Dedifferentiated amniotic fluid mesenchymal stem cell (primary cell): Measurements from ENCODE around the gene NOP56.

Source experiments
- DNase-seq: peaks from one replicate; pipeline ENCODE4 v3.0.0-alpha.2; 2016; ENCODE audit errors: extremely low spot score

NOP56 gene

DNA sequence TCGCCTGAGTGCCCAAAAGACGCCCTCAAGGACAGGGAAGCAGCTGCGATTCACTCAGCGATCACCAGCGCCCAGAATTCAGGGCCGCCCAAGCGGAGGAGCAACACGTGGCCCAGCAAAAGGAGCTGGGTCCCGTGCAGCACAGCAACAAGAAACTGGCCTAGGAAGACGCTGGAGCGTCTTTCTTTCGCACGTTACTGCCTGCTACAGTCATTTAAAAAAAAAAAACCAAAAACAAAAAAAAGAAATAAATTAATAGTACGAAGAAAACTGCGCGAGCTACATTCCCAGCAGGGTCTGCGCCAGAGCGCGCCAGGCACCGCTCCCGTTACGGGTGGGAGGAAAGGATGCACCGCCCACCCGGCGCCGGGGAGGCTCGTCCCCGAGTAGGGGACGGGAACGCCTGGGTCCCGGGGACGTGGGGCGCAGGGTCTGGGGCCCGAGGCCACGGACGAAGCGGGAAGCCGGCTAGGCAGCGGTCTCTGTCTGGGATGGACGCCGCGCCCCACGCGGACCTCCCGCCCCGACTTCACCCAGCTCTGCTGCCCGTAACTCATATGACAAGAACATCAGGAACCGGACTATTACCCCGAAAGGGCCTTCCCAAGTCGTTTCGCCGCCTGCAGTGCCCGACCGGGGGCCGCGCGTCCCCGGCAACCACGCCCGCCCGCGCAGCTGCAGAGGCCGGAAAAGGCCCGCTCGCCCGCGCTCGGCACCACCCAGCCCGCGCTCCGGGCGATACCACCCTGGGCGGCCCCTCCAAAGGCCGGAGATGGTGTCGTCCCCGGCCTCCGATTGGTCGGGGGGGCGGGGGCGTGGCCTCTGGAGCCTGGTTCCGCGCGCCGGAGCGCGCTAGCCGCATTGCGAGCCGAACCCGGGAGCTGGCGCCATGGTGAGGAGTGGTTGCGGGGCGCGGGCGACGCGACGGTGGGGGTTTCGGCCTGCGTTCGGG is at the start of gene NOP56:
NOP56 (plus strand) TSS at position 861 of the 952 bp plus-strand sequence; CDS start at position 890, 29 bp downstream.
- DNase-seq, result peak; percentile 85

GRCh38 chr20:2602746-2603145 is 49.7 kb upstream of the NOP56 start:
- DNase-seq, result no peak

DNA sequence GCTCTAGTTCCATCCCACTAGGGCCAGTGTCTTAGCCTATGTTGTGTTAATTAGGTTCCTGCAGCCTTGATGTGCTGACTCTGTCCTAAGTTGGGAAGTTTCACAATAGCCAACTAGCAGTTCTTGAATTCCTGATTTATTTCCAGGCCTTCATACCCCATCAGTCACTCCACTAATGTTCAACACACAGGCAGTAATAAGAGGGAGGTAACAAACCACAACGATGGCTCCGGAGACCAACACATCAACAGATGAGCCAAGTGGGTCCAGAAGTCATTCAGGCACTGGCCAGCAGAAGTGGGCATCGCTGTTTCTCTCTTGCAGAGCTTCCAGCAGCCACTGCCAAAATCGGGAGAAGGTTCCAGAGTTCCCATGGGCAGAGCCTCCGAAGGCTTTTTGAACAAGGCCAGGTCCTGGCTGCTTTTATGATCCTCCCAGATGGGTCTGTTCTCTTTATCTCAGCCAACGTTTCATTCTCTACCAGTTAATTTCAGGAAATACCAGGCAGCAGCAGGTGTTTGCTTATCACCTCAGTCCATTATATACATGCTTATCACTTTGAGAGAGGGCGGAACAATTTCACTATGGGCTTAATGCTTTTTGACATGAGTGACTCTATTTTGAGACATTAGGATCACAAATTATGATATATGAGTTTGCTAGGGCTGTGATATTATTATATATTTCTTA is 48.5 kb upstream of the NOP56 start:
- no peak for DNase-seq

DNA sequence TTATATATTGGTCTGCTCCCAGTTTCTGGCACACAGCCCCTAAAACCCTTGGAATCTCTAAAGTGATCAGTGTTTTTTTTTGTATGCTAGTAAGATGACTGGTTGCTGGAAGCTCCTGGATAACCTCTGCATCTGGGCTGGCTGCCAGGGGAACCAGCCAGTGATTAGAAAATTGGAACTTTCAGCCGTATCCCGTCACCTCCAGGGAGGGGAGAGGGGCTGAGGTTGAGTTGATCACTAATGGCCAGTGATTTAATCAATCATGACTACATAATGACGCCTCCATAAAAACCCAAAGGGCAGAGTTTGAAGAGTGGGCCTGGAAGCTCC is 48.0 kb upstream of the NOP56 start:
- DNase-seq, result no peak

GRCh38 chr20:2606507-2607006 is 45.9 kb upstream of the NOP56 start:
- no peak for DNase-seq

- DNase-seq, result no peak
Measured at GRCh38 chr20:2610326-2610725, 42.1 kb upstream of the NOP56 start.

- DNase-seq, result no peak
Measured at GRCh38 chr20:2610941-2611720, 41.3 kb upstream of the NOP56 start.

DNA sequence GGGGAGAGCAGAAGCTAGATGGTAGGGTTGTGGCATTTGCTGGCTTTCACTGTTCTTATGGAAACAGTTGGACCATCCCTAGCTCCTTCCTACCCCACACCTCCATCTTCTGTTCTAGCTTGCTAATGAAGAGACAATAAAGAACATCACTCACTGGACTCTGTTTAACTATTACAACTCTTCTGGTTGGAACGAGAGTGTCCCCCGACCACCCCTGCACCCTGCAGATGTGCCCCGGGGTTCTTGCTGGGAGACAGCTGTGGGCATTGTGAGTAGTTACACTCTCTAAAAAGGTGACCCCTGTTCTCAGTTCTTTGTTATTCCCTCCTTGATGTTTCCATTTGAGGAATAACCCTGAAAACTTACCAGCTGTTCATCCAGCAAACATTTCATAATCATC is 40.4 kb upstream of the NOP56 start:
- DNase-seq, result no peak

- DNase-seq, result no peak
Measured at GRCh38 chr20:2616634-2617033, 35.8 kb upstream of the NOP56 start.

GRCh38 chr20:2617099-2617714 is 35.2 kb upstream of the NOP56 start:
- DNase-seq, result no peak

- no peak for DNase-seq
Measured at GRCh38 chr20:2618815-2619214, 33.6 kb upstream of the NOP56 start.

- no peak for DNase-seq
Measured at GRCh38 chr20:2619337-2619736, 33.1 kb upstream of the NOP56 start.

GRCh38 chr20:2619961-2620595 is 32.4 kb upstream of the NOP56 start:
- no peak for DNase-seq

DNA sequence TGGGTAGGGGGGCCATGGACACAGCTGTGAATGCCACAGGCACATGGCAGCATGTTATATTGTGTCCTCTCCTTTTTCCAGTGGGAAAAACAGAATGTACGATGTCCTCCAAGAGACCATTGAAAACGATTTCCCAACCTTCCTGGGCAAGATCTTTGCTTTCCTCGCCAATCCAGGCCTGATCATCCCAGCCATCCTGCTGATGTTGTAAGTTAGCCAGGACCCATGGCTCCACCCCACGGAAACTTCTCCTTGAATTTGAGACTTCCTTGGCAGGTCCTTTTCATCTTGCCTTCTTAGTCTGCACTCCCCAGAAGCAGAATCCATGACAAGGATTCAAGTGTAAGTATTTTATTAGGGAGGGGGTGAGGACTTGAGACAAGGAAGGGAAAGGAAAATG is 28.2 kb upstream of the NOP56 start:
- no peak for DNase-seq

DNA sequence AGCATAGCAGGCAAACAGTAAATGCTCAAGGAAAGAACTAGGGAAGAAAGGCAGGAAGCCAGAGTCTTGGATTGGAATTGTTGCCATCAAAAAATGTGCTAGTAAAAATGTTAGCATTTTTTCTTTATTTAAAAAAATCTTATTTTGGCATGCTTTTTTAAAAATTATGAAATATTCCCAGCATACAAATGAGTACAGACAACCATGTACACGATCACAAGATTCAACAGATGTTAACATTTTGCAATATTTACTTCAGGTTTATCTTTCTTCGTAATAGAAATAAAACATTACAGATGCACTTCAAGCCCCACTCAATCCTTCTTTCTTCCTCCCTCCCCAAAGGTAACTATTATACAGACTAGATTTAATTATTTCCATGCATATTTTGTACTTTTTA is 27.4 kb upstream of the NOP56 start:
- no peak for DNase-seq

GRCh38 chr20:2626853-2627541 is 25.4 kb upstream of the NOP56 start:
- DNase-seq, result peak; percentile 85

GRCh38 chr20:2631228-2631627 is 21.2 kb upstream of the NOP56 start:
- DNase-seq, result no peak

DNA sequence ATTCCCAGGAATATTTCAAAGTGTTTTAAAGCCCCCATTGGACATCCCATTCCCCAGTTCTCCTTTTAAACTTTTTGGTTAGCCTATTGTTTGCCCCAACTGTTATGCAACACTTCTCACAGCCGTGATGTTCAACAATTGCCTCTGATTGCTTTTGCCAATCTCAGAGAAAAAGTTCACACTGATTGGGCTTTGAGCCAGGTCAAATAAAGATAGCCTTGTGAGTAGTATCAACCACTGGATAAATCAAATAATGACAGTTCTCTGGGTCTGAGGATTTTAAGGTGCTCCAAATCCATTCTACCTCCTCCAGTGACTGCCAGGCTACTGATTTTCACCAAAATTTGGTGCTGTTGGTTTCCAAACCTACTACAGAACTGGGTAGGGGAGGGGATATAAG is 19.1 kb upstream of the NOP56 start:
- no peak for DNase-seq

DNA sequence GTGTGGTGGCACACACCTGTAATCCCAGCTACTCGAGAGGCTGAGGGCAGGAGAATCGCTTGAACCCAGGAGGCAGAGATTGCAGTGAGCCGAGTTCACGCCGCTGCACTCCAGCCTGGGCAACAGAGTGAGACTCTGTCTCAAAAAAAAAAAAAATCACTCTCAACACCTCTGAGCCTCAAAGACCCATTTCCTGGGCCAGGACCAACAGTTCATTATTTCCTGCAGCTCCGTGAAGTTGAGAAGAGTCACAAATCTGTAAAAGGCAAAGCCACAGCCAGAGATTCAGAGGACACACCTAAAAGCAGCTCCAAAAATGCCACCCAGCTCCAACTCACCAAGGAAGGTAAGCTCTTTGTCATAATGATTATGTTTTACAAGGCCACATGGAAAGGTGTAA is 15.2 kb upstream of the NOP56 start:
- DNase-seq, result no peak

DNA sequence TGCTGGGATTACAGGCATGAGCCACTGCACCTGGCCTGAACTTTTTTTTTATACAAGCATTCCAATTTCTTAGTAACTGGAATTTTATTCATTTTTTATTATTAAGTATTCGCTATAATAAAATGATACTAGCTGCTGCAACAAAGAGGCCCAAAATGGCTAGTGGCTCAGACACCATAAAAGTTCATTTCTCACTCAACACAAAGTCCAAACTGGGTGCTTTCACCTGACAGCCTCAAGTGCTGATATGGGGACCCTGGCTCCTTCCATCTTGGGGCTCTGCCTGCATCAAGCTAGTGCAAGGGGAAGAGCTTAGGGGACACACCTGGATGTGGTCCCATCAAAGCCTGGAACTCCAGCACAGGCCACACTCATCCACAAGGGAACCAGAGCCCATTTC is 12.2 kb upstream of the NOP56 start:
- no peak for DNase-seq

DNA sequence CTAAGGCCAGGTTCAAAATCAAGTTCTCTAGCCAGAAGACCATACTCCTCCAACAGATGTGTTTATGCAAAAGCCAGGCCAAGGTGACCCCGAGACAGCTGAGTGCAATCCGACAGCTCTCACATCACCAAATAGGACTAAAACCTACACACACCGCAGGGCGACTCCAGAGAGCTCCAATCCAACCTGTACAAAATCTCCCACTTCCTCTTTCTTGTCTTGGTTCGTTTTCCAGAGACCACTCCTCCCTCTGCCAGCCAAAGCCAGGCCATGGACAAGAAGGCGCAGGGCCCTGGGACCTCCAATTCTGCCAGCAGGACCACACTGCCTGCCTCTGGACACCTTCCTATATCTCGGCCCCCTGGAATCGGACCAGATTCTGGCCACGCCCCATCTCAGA is 11.5 kb upstream of the NOP56 start:
- no peak for DNase-seq
